CD4-positive, alpha-beta memory T cell (primary cell): ENCODE measurements around the gene FREY1. TPM values are rescaled to one million over a fixed set of nuclear protein-coding genes. Genes with fewer than 3 reads are reported as not detected.
"Not testable (repeated sequence)": the region's sequence is repeated elsewhere in the genome, so short reads cannot be mapped to it uniquely, and the experiment has no call there.

Source experiments
- CTCF ChIA-PET: fragments of 350-600 bp; sonication (Branson Sonifier 250); formaldehyde crosslinking; loops from one replicate; lab custom pipeline; 2021; ENCODE audit warnings: inconsistent platforms; ENCODE audit not compliant: partially characterized antibody; lab: Charles Lee
- POLR2A ChIA-PET: fragments of 350-600 bp; sonication (Branson Sonifier 250); formaldehyde crosslinking; loops from one replicate; lab custom pipeline; 2021; ENCODE audit not compliant: partially characterized antibody; lab: Charles Lee
- DNase-seq, 5 donors: peaks; one replicate each; pipeline versions ENCODE4 v3.0.0 to v3.0.0-alpha.2; 2020 to 2022; ENCODE audit warnings: mixed read lengths in 1 of 5
- H3K27ac ChIP-seq: one replicate; pipeline ENCODE4 v1.7.0; 2013; ENCODE audit warnings: low read depth, low read length
- H3K27me3 ChIP-seq: 2 replicates; pipeline ENCODE4 v1.7.0; 2013; ENCODE audit warnings: mild to moderate bottlenecking, low read length, moderate library complexity; ENCODE audit not compliant: insufficient read depth
- H3K36me3 ChIP-seq: 2 replicates; pipeline ENCODE4 v1.7.0; 2013; ENCODE audit warnings: mild to moderate bottlenecking, low read length, moderate library complexity; ENCODE audit not compliant: insufficient read depth
- H3K4me1 ChIP-seq: 2 replicates; pipeline ENCODE4 v1.7.0; 2013; ENCODE audit warnings: mild to moderate bottlenecking, low read length, moderate library complexity; ENCODE audit not compliant: insufficient read depth
- H3K4me3 ChIP-seq, 2 donors: one replicate each; pipeline ENCODE4 v1.7.0; 2013; ENCODE audit warnings: low read length in 2 of 2, mild to moderate bottlenecking in 1 of 2
- H3K9me3 ChIP-seq, 2 donors: one replicate each; pipeline ENCODE4 v1.7.0; 2013; ENCODE audit warnings: low read length in 2 of 2, control low read depth in 1 of 2; ENCODE audit not compliant: control insufficient read depth in 1 of 2
- H3K27ac Mint-ChIP-seq, 7 donors: one replicate each; pipeline ENCODE4 v1.8.0; 2020 to 2021; ENCODE audit warnings: mixed read lengths in 7 of 7, mild to moderate bottlenecking in 6 of 7, inconsistent platforms in 3 of 7, moderate library complexity in 3 of 7
- H3K27me3 Mint-ChIP-seq, 2 donors: one replicate each; pipeline ENCODE4 v1.8.0; 2020 to 2021; ENCODE audit warnings: mixed read lengths in 2 of 2
- H3K36me3 Mint-ChIP-seq, 2 donors: one replicate each; pipeline ENCODE4 v1.8.0; 2020 to 2021; ENCODE audit warnings: mixed read lengths in 2 of 2, inconsistent platforms in 1 of 2, mild to moderate bottlenecking in 1 of 2
- H3K4me1 Mint-ChIP-seq, 4 donors: one replicate each; pipeline ENCODE4 v1.8.0; 2020 to 2021; ENCODE audit warnings: mixed read lengths in 4 of 4, mild to moderate bottlenecking in 1 of 4
- H3K4me3 Mint-ChIP-seq, 8 donors: one replicate each; pipeline ENCODE4 v1.8.0; 2020 to 2021; ENCODE audit warnings: mixed read lengths in 8 of 8, mild to moderate bottlenecking in 7 of 8, moderate library complexity in 6 of 8, inconsistent platforms in 3 of 8
- H3K9me3 Mint-ChIP-seq, 8 donors: one replicate each; pipeline ENCODE4 v1.8.0; 2020 to 2021; ENCODE audit warnings: mixed read lengths in 8 of 8, mild to moderate bottlenecking in 5 of 8, inconsistent platforms in 3 of 8, moderate library complexity in 1 of 8
- intact Hi-C: fragments of 100-400 bp; cut with micrococcal nuclease; formaldehyde crosslinking; loops from one replicate; pipeline ENCODE4 v1.15.1; 2023
- polyA plus RNA-seq, 2 donors: library from polyadenylated mRNA; unstranded; fragments of 300-500 nt; fragmentation: Illumina TruSeq; gene quantifications; one replicate each; pipeline ENCODE4 v1.2.3, GENCODE V29; 2021
- total RNA-seq, 2 experiments: library from RNA; stranded (reverse); gene quantifications; one replicate each; pipeline ENCODE4 v1.2.3, GENCODE V29; 2021

The FREY1 gene
- total and polyA plus RNA-seq, 4 experiments from 2014 or later: 4.5 to 4.8 TPM; not detected in 2

DNA sequence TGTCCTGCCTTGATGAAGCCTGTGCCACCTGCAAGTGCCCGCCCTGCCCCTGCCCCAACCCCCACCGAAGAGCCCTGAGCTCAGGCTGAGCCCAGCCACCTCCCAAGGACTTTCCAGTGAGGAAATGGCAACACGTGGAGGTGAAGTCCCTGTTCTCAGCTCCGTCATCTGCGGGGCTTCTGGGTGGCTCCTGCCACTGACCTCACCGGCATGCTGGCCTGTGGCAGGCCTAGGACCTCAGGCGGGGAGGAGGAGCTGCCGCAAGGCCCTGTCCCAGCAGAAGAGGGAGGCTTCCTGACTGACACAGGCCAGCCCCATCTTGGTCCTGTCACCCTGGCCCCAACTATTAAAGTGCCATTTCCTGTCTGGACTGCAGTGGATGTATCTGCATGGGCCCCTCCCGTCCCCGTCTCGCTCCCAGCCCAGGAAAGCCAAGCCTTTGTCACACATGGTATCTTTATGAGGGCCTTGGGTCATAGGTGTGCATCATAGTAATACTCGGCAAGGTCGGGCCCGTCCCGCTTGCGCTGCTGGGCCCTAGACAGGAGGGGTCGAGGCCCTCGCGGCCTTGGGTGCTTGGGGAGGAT, 882 bp downstream of the FREY1 start:
- Histone ChIP-seq H3K4me1 (no peaks in the 10 kb centered on the region), H3K9me3 (no peaks in the 10 kb centered on the region), H3K27me3 (no peaks in the 10 kb centered on the region), H3K4me3 (no peak overlapping the region), H3K36me3 (peaks cover 16% of the 10 kb centered on the region), H3K27ac (no peak overlapping the region)
- Mint-ChIP-seq H3K36me3 (peaks cover 5 to 21% of the 10 kb centered on the region in 2 donors), H3K9me3 (no peaks in the 10 kb centered on the region), H3K27me3 (no peaks in the 10 kb centered on the region), H3K27ac (peak overlapping the region in 1 of 7 donors; percentile 65), H3K4me3 (no peak overlapping the region), H3K4me1 (peaks cover 5 to 18% (median 10%) of the 10 kb centered on the region in 4 donors)
- intact Hi-C loops: no loop called here
- CTCF ChIA-PET: no interaction called here
- no peak for DNase-seq
- POLR2A ChIA-PET: no interaction called here

DNA sequence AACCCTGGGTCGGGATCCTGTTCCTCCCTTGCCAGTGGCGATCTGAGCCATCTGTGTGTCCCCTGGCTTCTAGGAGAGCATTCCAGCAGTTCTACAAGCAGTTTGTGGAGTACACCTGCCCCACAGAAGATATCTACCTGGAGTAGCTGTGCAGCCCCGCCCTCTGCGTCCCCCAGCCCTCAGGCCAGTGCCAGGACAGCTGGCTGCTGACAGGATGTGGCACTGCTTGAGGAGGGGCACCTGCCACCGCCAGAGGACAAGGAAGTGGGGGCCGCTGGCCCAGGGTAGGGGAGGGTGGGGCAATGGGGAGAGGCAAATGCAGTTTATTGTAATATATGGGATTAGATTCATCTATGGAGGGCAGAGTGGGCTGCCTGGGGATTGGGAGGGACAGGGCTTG, 1.5 kb downstream of the FREY1 start:
- H3K4me1 ChIP-seq, H3K27me3 Mint-ChIP-seq, CTCF ChIA-PET, H3K4me3 ChIP-seq, H3K27me3 ChIP-seq, DNase-seq, H3K9me3 ChIP-seq, H3K27ac ChIP-seq, intact Hi-C loops, H3K4me3 Mint-ChIP-seq, H3K9me3 Mint-ChIP-seq, H3K27ac Mint-ChIP-seq: not testable (repeated sequence)
- H3K4me1 Mint-ChIP-seq: peaks cover 5 to 18% (median 12%) of the 10 kb centered on the region in 4 donors
- peaks cover 2 to 17% of the 10 kb centered on the region in 2 donors for H3K36me3 Mint-ChIP-seq
- POLR2A ChIA-PET: interaction anchor here (1.3 kb wide), 1 partner anchor 12 kb away, joined by 5 read pairs; the partner anchor contains the start of gene PEX16
- peaks cover 10% of the 10 kb centered on the region for H3K36me3 ChIP-seq

DNA sequence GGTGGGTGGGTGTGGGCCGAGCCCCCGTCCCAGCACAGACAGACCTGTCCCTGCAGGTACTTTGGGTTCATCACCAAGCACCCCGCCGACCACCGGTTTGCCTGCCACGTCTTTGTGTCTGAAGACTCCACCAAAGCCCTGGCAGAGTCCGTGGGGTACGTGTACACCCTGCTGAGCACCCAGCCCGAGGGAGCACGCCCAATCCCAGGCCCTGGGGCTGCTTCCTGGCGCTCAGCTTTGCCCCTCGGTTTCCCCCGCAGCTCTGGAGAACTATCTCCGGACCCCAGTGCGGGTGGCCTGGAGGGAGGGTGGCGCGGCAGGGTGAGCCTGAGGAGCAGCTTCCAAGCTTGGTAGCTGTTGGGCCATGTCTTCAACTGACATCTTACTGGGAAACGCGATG, 2.0 kb downstream of the FREY1 start:
- peaks cover 0 to 12% of the 10 kb centered on the region in 2 donors for H3K36me3 Mint-ChIP-seq
- Histone ChIP-seq H3K4me1 (no peaks in the 10 kb centered on the region), H3K9me3 (no peaks in the 10 kb centered on the region), H3K36me3 (peaks cover 5% of the 10 kb centered on the region), H3K27me3 (no peaks in the 10 kb centered on the region), H3K4me3 (no peak overlapping the region), H3K27ac (no peak overlapping the region)
- POLR2A ChIA-PET: interaction anchor here (1.3 kb wide), 1 partner anchor 13 kb away, joined by 5 read pairs; the partner anchor contains the start of gene PEX16
- intact Hi-C loops: no loop called here
- H3K9me3 Mint-ChIP-seq: no peaks in the 10 kb centered on the region
- H3K27ac Mint-ChIP-seq: no peak overlapping the region
- peaks cover 5 to 20% (median 12%) of the 10 kb centered on the region in 4 donors for H3K4me1 Mint-ChIP-seq
- H3K4me3 Mint-ChIP-seq: no peak overlapping the region
- no peak for DNase-seq
- CTCF ChIA-PET: no interaction called here
- H3K27me3 Mint-ChIP-seq: peaks cover 3 to 4% of the 10 kb centered on the region in 2 donors

DNA sequence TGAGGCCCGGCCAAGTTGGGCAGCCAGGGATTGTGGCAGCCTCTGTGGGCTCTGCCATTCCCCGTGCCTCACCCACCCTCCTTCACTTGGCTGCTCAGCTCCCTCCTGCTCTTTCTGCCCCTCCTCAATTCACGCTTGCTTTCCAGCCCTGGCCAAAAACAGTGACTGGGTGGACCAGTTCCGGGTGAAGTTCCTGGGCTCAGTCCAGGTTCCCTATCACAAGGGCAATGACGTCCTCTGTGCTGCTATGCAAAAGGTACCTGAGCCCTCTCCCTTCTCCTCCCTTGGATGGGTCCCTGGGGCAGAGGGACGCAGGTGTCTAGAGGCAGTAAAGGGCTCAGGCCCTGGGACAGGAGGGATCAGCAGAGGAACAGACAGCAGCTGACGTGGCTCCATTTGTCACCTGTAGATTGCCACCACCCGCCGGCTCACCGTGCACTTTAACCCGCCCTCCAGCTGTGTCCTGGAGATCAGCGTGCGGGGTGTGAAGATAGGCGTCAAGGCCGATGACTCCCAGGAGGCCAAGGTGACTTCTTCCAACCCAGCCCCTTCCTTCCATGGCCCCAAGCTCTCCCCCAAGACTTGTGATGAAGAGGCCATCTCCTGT, 2.7 kb downstream of the FREY1 start:
- ChIA-PET POLR2A (interaction anchor here (1.3 kb wide), 1 partner anchor 14 kb away, joined by 5 read pairs; the partner anchor contains the start of gene PEX16), CTCF (no interaction called here)
- H3K36me3 Mint-ChIP-seq: peaks cover 0 to 6% of the 10 kb centered on the region in 2 donors
- H3K27me3 ChIP-seq: no peaks in the 10 kb centered on the region
- H3K4me3 ChIP-seq: no peak overlapping the region
- H3K36me3 ChIP-seq: no peaks in the 10 kb centered on the region
- H3K27me3 Mint-ChIP-seq: peaks cover 3 to 4% of the 10 kb centered on the region in 2 donors
- H3K27ac ChIP-seq: no peak overlapping the region
- peaks cover 5 to 20% (median 12%) of the 10 kb centered on the region in 4 donors for H3K4me1 Mint-ChIP-seq
- H3K4me1 ChIP-seq: peaks cover 4% of the 10 kb centered on the region
- no peaks in the 10 kb centered on the region for H3K9me3 Mint-ChIP-seq
- H3K4me3 Mint-ChIP-seq: peak overlapping the region in 1 of 8 donors; percentile 30
- no peaks in the 10 kb centered on the region for H3K9me3 ChIP-seq
- DNase-seq: no peak
- intact Hi-C loops: no loop called here
- H3K27ac Mint-ChIP-seq: no peak overlapping the region

- H3K4me3 ChIP-seq: no peak overlapping the region
- ChIA-PET CTCF (no interaction called here), POLR2A (no interaction called here)
- no peaks in the 10 kb centered on the region for H3K9me3 ChIP-seq
- no peak overlapping the region for H3K27ac Mint-ChIP-seq
- DNase-seq: peak in 1 of 5 donors; percentile 38
- peaks cover 15% of the 10 kb centered on the region for H3K27me3 ChIP-seq
- H3K27me3 Mint-ChIP-seq: peaks cover 9 to 11% of the 10 kb centered on the region in 2 donors
- H3K4me1 Mint-ChIP-seq: peaks cover 5 to 23% (median 8%) of the 10 kb centered on the region in 4 donors
- H3K4me3 Mint-ChIP-seq: no peak overlapping the region
- H3K36me3 Mint-ChIP-seq: peaks cover 0 to 2% of the 10 kb centered on the region in 2 donors
- intact Hi-C loops: no loop called here
- H3K27ac ChIP-seq: no peak overlapping the region
- H3K4me1 ChIP-seq: peaks cover 13% of the 10 kb centered on the region
- H3K9me3 Mint-ChIP-seq: no peaks in the 10 kb centered on the region
- no peaks in the 10 kb centered on the region for H3K36me3 ChIP-seq
Observed at GRCh38 chr11:45902452-45903380, 4.4 kb downstream of the FREY1 start.

GRCh38 chr11:45901626-45902025, 5.4 kb downstream of the FREY1 start:
- no peaks in the 10 kb centered on the region for H3K9me3 Mint-ChIP-seq
- intact Hi-C loops: no loop called here
- peak overlapping the region in 1 of 7 donors; percentile 59 for H3K27ac Mint-ChIP-seq
- Histone ChIP-seq H3K27ac (no peak overlapping the region), H3K4me1 (peaks cover 13% of the 10 kb centered on the region), H3K4me3 (no peak overlapping the region), H3K27me3 (peaks cover 17% of the 10 kb centered on the region), H3K36me3 (no peaks in the 10 kb centered on the region), H3K9me3 (no peaks in the 10 kb centered on the region)
- H3K27me3 Mint-ChIP-seq: peaks cover 12 to 14% of the 10 kb centered on the region in 2 donors
- H3K4me1 Mint-ChIP-seq: peaks cover 3 to 18% (median 5%) of the 10 kb centered on the region in 4 donors
- peak in 1 of 5 donors; percentile 22 for DNase-seq
- H3K4me3 Mint-ChIP-seq: peak overlapping the region in 4 of 8 donors; percentile 17 to 55 (median 20)
- CTCF ChIA-PET: no interaction called here
- peaks cover 0 to 2% of the 10 kb centered on the region in 2 donors for H3K36me3 Mint-ChIP-seq
- POLR2A ChIA-PET: interaction anchor here (1.5 kb wide), 1 partner anchor 16 kb away, joined by 8 read pairs; the partner anchor contains the start of gene PEX16
